ENCODE measurements around the gene RRBP1.

DNA sequence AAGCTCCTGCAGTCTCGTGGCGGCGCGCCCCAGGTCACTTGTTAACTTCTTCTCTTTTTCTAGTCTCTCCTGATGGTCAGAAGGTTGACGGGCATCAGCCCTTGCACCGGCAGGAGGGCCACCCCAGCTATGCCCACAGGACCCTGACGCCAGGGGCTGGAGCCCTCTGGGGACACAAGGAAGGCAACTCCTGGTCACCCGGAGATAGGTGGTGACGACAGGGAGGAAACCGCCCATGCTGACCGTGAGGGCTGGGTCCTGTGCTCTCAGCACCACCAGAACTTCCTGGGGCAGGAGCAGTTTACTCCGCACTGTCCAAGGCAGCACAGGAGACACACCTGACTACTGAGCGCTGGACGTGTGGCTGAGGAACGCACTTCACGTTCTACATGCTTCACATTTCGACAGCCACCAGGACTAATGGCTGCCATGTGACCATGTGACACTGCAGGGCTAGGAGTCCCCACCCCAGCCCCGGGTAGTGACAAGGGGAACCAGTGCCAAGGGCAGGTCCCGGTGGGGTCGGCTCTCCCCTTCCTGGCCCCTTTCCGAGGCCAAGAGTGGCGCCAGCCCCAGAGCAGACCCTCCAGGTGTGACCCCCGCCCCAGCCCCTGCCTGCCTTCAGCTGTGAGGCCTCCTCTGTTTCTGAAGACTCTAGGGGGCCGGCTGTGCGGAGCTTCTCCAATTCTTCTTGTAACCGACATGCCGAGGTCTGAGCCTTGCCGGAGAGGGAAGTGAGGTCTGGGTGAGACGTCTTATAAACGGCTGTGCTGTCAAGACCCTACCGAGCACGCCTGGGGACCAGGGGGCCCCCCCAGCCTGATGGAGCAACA, 67.0 kb downstream of the RRBP1 start:
- TF ChIP-seq, protein P1, sequence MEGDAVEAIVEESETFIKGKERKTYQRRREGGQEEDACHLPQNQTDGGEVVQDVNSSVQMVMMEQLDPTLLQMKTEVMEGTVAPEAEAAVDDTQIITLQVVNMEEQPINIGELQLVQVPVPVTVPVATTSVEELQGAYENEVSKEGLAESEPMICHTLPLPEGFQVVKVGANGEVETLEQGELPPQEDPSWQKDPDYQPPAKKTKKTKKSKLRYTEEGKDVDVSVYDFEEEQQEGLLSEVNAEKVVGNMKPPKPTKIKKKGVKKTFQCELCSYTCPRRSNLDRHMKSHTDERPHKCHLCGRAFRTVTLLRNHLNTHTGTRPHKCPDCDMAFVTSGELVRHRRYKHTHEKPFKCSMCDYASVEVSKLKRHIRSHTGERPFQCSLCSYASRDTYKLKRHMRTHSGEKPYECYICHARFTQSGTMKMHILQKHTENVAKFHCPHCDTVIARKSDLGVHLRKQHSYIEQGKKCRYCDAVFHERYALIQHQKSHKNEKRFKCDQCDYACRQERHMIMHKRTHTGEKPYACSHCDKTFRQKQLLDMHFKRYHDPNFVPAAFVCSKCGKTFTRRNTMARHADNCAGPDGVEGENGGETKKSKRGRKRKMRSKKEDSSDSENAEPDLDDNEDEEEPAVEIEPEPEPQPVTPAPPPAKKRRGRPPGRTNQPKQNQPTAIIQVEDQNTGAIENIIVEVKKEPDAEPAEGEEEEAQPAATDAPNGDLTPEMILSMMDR (IDR thresholded peaks at IDR 0.05), result no peak
- no peak for TF ChIP-seq POLR2A (IDR thresholded peaks at IDR 0.05)
- no peak for TF ChIP-seq EP300 (IDR thresholded peaks at IDR 0.05)
